IPS-18c (cell line): ENCODE measurements around the gene TBC1D16.
A peak's percentile ranks its signal among the peaks of the same experiment; 100 is the strongest.

Source experiments
- H3K4me3 ChIP-seq: 2 replicates; pipeline ENCODE4 v1.7.0; 2013; ENCODE audit warnings: low read depth, mild to moderate bottlenecking, low read length, moderate library complexity; ENCODE audit not compliant: insufficient read depth
- H3K9me3 ChIP-seq: one replicate; pipeline ENCODE4 v1.6.1; 2013; ENCODE audit warnings: mild to moderate bottlenecking, low read length, moderate library complexity; ENCODE audit not compliant: control insufficient read depth, insufficient read depth

The TBC1D16 gene

DNA sequence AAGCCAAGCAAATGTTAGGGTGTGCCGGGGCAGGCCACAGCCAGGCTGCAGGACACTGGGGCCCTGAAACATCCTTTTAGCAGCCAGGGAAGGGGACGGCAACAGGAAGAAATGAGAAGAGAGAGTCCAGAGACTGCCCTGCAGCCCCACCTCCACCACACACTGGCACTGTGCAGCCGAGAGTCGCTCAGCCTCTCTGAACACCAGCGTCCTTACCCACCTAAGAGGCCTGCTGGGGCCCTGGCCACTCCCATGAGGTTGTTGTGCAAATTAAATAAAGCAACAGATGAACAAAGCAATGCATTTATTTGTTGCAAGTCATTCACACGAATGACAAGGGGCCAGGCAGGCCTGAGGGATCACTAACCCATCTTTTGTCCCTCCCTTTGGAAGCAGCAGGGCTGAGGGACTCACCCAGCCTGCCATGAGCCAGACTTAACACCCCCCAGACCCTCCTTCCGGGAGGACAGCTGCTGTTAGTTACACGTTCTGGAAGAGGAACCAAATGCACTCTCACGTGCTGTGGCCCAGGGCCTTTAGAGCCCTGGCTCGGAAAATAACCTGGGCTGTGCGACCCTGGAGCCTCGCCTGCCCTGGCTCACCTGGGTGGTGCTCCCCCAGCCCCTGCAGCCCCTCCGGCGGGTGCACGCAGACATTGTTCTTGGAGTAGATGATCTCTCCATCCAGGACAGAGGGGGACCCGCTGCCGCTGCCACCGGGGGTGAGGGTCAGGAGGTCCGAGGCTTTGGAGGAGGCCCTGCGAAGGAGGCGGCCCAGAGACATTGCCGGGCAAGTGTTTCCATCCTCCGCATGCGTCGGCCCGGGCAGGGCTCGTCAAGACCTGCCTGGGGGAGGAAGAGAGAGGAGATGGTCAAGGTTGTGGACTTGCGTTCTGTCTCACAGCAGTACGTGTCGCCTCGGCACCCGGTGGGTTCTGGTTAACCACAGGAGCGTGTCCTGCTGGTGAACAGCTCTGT is 22.6 kb downstream of the TBC1D16 start:
- H3K4me3 ChIP-seq, result no peak overlapping the region
- peaks cover 5% of the 10 kb centered on the region for H3K9me3 ChIP-seq

DNA sequence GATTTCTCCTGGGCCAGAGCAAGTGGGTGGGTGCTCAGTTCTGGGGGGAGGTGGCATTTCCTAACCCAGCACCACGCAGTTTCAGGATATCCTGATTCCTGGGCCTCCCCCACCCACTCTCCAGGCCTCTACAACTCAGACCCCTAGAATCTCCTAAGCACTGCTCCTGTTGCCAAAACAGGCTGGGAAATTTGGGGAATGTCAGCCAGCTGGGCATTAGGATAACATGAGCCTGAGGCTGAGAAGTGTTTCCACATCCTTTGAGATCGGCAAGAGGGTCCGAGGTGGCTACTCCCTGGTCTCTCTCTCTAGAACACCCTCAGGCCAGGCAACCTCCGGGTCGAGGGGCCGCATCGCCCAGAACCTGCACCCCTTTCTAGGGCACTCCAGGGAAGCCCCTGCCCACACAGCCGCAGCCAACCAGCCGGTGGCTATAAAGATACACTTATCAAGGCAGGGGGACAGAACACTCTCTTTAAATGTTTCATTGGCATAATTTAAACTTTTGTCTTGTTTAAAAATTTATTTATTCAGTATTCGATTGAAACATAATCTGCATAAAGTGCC is 23.6 kb downstream of the TBC1D16 start:
- Histone ChIP-seq H3K4me3 (no peak overlapping the region), H3K9me3 (peaks cover 5% of the 10 kb centered on the region)

DNA sequence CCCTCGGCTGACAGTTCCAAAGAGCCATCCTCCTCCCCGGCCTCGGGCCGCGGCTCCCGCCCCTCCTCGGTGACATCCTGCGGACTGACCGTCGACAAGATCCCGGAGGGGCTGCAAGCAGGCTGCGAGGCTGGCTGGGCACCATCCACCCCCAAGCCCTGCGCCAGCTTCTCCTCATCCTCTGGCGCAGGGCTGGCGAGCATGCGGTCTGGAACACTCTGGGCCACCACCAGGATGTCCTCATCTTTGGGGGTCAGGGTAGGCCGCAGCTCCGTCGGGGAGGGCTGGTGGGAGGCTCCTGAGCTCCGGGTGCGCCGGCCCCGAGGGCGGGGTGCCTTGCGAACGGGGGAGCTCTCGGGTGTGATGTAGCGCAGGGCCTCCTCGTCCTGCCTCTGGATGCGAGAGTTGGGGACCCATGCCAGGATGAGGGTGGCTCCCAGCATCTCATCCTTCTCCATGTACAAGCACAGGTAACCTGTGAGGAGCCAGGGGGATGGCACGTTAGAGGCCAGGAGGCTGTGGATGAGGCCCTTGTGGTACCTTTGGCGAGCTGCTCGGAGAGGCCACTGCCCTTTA is 25.3 kb downstream of the TBC1D16 start:
- no peak overlapping the region for H3K4me3 ChIP-seq
- H3K9me3 ChIP-seq, result peaks cover 5% of the 10 kb centered on the region

- H3K4me3 ChIP-seq, result no peak overlapping the region
- H3K9me3 ChIP-seq, result peaks cover 4% of the 10 kb centered on the region
Observed at GRCh38 chr17:80009391-80010282, 26.0 kb downstream of the TBC1D16 start.

- no peak overlapping the region for H3K4me3 ChIP-seq
- H3K9me3 ChIP-seq, result no peaks in the 10 kb centered on the region
Observed at GRCh38 chr17:80008848-80009247, 26.8 kb downstream of the TBC1D16 start.

GRCh38 chr17:80008383-80008840 is 27.3 kb downstream of the TBC1D16 start:
- H3K9me3 ChIP-seq, result no peaks in the 10 kb centered on the region
- no peak overlapping the region for H3K4me3 ChIP-seq

GRCh38 chr17:80007939-80008338 is 27.7 kb downstream of the TBC1D16 start:
- no peak overlapping the region for H3K4me3 ChIP-seq
- no peaks in the 10 kb centered on the region for H3K9me3 ChIP-seq

DNA sequence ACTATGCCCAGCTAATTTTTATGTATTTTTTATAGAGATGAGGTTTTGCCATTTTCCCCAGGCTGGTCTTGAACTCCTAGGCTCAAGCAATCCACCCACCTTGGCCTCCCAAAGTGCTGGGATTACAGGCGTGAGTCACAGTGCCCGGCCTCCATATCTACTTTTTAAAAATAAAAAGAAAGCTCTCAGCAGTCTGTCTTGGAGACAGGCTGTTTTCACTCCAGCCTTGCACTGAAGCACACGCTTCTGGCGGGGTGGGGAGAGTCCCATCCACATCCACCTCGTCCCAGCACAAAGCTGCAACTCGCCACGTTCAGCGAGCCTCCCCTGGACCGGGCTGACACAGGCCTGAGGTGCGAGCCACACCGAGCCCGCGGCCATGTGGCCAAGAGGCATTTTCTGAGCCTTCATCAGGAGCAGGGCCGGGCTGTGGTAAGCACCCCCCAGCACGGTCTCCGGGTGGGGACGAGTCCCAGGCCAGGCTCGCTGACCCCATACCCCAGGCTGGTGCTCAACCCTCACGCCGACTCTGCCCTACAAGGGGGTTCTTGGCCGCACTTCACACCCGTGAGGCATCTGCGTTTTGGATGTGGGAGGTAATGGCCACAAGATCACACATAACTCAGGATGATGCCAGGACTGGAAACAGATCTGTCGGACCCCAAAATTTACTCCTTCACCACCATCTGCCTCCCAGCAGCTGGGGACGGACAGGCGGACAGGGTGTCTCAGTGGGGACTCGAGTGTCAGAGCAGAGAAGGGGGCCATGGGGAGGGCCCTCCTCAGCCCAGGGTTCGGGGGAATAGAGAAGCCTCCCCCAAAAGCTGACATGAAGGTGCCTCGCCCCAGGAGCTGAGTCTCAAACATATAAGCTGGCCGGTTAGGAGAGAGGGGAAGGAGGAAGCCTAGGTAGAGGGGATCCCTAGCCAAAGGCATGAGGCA is 28.6 kb downstream of the TBC1D16 start:
- no peak overlapping the region for H3K4me3 ChIP-seq
- no peaks in the 10 kb centered on the region for H3K9me3 ChIP-seq

GRCh38 chr17:80006339-80006720 is 29.3 kb downstream of the TBC1D16 start:
- no peaks in the 10 kb centered on the region for H3K9me3 ChIP-seq
- peak overlapping the region; percentile 55 for H3K4me3 ChIP-seq

- Histone ChIP-seq H3K9me3 (no peaks in the 10 kb centered on the region), H3K4me3 (peak overlapping the region; percentile 55)
Observed at GRCh38 chr17:80005360-80006338, 30.0 kb downstream of the TBC1D16 start.

GRCh38 chr17:80003969-80004368 is 31.7 kb downstream of the TBC1D16 start:
- no peak overlapping the region for H3K4me3 ChIP-seq
- H3K9me3 ChIP-seq, result no peaks in the 10 kb centered on the region

DNA sequence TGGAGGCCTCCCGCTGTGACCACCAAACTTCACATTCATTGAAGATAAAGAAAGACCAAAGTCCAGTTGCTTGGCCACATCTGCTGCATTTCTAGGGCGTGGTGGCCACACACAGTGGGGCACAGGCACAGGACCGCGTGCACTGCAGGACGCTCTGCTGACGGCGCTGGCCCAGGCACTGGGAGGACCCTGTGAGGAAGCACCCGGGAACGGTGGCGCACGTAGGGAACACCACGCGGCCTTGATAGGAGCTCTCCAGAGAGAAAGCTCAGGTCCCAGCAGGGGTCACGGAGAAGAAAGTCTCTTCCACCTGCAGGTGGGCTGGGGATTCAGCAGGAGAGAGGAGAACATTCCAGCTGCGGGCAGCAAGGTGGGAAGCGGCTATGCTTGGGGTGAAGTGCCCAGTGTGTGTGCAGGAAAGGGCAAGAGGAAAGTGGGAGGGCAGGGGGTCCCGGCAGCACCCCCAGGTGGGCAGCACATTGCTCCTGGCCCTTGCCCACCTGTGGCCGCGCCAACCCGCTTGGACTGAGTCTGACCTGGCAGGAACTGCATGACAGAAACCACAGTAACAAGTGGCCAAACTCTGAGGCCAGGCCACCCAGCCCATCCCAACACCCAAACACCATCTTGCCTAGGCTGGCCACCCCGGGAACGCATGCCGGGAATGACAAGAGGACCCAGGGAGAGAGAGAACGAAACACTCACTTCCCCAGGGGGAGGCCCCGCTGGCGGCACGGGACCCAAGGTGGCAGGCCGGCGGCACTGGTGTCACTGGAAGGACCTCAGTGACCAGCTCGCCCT is 32.8 kb downstream of the TBC1D16 start:
- no peak overlapping the region for H3K4me3 ChIP-seq
- H3K9me3 ChIP-seq, result no peaks in the 10 kb centered on the region

- H3K9me3 ChIP-seq, result no peaks in the 10 kb centered on the region
- no peak overlapping the region for H3K4me3 ChIP-seq
Observed at GRCh38 chr17:80002070-80002641, 33.5 kb downstream of the TBC1D16 start.
